ENCODE results near the gene LETM1. TPM values are rescaled to one million over a fixed set of nuclear protein-coding genes. Genes with fewer than 3 reads are reported as not detected.

The LETM1 gene
- total RNA-seq = 100 to 1,000 TPM in 3 of 4 donors, 10 to 100 TPM in 1; 93.3 to 151 (median 121) TPM

DNA sequence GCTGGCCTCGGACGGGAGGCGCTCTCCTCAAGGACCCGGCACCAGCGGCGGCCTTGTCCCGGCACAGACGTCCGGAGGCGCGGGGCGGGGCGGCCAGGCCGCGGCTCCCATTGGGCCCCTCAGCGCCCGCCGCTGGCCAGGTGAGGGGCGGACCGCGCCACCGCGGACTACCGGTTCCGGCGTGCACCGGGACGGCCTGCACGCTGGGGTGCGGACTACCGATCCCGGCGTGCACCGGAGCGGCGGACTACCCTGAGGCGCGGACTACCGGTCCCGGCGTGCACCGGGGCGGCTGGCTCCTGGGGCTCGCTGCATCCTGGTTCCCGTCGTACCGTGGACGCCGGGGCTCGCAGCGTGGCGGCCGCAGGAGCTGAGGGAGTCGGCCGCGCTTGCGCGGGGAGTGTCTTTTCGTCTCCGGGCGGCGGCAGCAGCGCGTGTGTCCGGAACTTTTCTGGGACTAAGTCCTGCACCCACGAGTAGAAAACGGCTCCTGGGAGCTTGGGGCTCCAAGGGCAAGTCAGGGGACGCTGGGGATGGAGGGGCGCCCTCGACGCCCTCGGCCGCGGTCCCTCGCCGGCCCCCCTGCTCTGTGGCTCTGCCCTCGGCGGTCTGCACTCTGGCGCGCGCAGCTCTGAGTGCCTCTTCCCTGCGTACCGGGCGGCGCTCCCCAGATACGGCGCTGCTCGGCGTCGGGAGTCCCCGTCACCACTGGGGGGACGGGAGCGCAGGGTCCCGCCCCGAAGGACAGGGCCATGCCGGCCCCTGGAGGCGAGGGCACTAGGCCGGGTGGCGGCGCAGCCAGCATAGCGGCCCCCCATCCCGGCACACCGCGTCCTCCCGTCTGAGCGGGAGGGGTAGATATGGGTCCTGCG is at the start of gene LETM1:
LETM1 (minus strand) TSS at position 86 of the 872 bp plus-strand sequence. CDS start 206 bp downstream, outside the sequence.
- Histone ChIP-seq H3K36me3 (no peaks in the 10 kb centered on the region), H3K27me3 (no peaks in the 10 kb centered on the region), H3K27ac (peak within 1 kb of the TSS; percentile 80 to 86 (median 82)), H3K9me3 (no peaks in the 10 kb centered on the region), H3K4me3 (peak within 1 kb of the TSS; percentile 90 to 97 (median 94)), H3K4me1 (peaks cover 0 to 46% (median 9%) of the 10 kb centered on the region in 4 donors)
- DNase-seq = peak; percentile 95 to 99 (median 98)
- TF ChIP-seq POLR2A (IDR thresholded peaks at IDR 0.05) (peak; percentile 49 to 66), CTCF (IDR thresholded peaks at IDR 0.05) (peak in 5 of 6 experiments; percentile 5 to 23 (median 12))

GRCh38 chr4:1904042-1904441 is 48.1 kb upstream of the LETM1 start:
- H3K36me3 ChIP-seq = peaks cover 0 to 57% (median 0%) of the 10 kb centered on the region in 3 donors
- no peaks in the 10 kb centered on the region for H3K9me3 ChIP-seq
- no peak for TF ChIP-seq CTCF (IDR thresholded peaks at IDR 0.05)
- no peak for TF ChIP-seq POLR2A (IDR thresholded peaks at IDR 0.05)
- no peak overlapping the region for H3K4me3 ChIP-seq
- no peak for DNase-seq
- H3K27me3 ChIP-seq = no peaks in the 10 kb centered on the region
- peaks cover 0 to 7% (median 0%) of the 10 kb centered on the region in 4 donors for H3K4me1 ChIP-seq
- H3K27ac ChIP-seq = no peak overlapping the region

GRCh38 chr4:1903035-1903434 is 47.1 kb upstream of the LETM1 start:
- H3K4me1 ChIP-seq = peaks cover 0 to 4% (median 0%) of the 10 kb centered on the region in 4 donors
- H3K27me3 ChIP-seq = no peaks in the 10 kb centered on the region
- H3K27ac ChIP-seq = no peak overlapping the region
- no peak for DNase-seq
- peaks cover 0 to 57% (median 0%) of the 10 kb centered on the region in 3 donors for H3K36me3 ChIP-seq
- TF ChIP-seq CTCF (IDR thresholded peaks at IDR 0.05) (no peak), POLR2A (IDR thresholded peaks at IDR 0.05) (no peak)
- H3K9me3 ChIP-seq = no peaks in the 10 kb centered on the region
- H3K4me3 ChIP-seq = no peak overlapping the region

DNA sequence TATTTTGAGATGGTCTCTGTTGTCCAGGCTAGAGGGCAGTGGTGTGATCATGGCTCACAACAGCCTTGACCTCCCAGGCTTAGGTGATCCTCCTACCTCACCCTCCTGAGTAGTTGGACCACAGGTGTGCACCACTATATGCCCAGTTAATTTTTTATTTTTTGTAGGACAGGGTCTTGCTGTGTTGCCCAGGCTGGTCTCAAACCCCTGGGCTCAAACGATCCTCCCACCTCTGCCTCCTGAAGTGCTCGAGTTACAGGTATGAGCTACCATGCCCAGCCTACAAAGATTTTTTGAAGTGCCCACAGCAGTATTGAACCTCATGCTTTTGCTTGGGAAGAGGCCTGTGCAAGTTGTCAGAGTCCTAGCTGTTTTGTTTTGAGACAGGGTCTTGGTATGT is 46.3 kb upstream of the LETM1 start:
- no peaks in the 10 kb centered on the region for H3K4me1 ChIP-seq
- no peak for TF ChIP-seq POLR2A (IDR thresholded peaks at IDR 0.05)
- peaks cover 0 to 57% (median 0%) of the 10 kb centered on the region in 3 donors for H3K36me3 ChIP-seq
- no peaks in the 10 kb centered on the region for H3K27me3 ChIP-seq
- H3K9me3 ChIP-seq = no peaks in the 10 kb centered on the region
- no peak overlapping the region for H3K27ac ChIP-seq
- no peak for DNase-seq
- no peak overlapping the region for H3K4me3 ChIP-seq

GRCh38 chr4:1901127-1901526 is 45.2 kb upstream of the LETM1 start:
- no peak for DNase-seq
- no peak for TF ChIP-seq POLR2A (IDR thresholded peaks at IDR 0.05)
- TF ChIP-seq CTCF (IDR thresholded peaks at IDR 0.05) = no peak
- no peak overlapping the region for H3K4me3 ChIP-seq
- H3K4me1 ChIP-seq = no peaks in the 10 kb centered on the region
- peaks cover 0 to 50% (median 0%) of the 10 kb centered on the region in 3 donors for H3K36me3 ChIP-seq
- no peak overlapping the region for H3K27ac ChIP-seq
- H3K27me3 ChIP-seq = no peaks in the 10 kb centered on the region
- H3K9me3 ChIP-seq = no peaks in the 10 kb centered on the region

DNA sequence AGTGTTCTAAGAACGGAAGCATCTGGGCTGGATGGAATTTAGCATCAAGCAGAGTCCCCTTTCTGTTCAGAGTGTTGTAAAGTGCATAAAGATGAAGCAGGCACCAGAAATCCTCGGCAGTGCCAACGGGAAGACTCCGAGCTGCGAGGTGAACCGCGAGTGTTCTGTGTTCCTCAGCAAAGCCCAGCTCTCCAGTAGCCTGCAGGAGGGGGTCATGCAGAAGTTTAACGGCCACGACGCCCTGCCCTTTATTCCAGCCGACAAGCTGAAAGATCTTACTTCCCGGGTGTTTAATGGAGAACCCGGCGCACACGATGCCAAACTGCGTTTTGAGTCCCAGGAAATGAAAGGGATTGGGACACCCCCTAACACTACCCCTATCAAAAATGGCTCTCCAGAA is 44.7 kb upstream of the LETM1 start:
- no peak overlapping the region for H3K27ac ChIP-seq
- H3K4me3 ChIP-seq = no peak overlapping the region
- no peaks in the 10 kb centered on the region for H3K9me3 ChIP-seq
- TF ChIP-seq POLR2A (IDR thresholded peaks at IDR 0.05) (no peak), CTCF (IDR thresholded peaks at IDR 0.05) (no peak)
- DNase-seq = no peak
- no peaks in the 10 kb centered on the region for H3K4me1 ChIP-seq
- H3K27me3 ChIP-seq = no peaks in the 10 kb centered on the region
- peaks cover 0 to 47% (median 0%) of the 10 kb centered on the region in 3 donors for H3K36me3 ChIP-seq
